HG02798 (cell line): ENCODE data around the gene HMCN2.
"Not testable (repeated sequence)": the region's sequence is repeated elsewhere in the genome, so short reads cannot be mapped to it uniquely, and the experiment has no call there.

Experiments
- ATAC-seq: cut with Tn5 transposase; IDR thresholded peaks from one replicate; pipeline ENCODE4 v1.9.1; 2021; ENCODE audit warnings: mild to moderate bottlenecking; ENCODE audit not compliant: unreplicated experiment, poor library complexity

Gene HMCN2

DNA sequence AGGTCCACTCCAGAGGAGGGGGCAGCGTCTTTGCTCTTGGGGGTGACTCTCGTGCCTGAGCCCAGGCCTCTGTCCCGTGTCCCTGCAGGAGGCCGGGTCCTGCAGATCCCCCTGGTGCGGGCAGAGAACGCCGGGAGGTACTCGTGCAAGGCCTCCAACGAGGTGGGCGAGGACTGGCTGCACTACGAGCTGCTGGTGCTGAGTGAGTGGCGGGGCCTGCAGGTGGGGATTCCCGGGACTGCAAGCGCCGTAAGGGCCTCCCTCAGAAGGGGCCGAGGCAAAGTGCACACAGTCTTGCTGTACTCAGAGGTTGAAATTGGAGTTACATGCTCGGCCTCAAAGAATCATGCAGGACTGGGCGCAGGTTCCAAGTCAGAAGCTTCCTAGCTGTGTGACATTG lies 116.5 kb downstream of the HMCN2 start:
- ATAC-seq: no peak

DNA sequence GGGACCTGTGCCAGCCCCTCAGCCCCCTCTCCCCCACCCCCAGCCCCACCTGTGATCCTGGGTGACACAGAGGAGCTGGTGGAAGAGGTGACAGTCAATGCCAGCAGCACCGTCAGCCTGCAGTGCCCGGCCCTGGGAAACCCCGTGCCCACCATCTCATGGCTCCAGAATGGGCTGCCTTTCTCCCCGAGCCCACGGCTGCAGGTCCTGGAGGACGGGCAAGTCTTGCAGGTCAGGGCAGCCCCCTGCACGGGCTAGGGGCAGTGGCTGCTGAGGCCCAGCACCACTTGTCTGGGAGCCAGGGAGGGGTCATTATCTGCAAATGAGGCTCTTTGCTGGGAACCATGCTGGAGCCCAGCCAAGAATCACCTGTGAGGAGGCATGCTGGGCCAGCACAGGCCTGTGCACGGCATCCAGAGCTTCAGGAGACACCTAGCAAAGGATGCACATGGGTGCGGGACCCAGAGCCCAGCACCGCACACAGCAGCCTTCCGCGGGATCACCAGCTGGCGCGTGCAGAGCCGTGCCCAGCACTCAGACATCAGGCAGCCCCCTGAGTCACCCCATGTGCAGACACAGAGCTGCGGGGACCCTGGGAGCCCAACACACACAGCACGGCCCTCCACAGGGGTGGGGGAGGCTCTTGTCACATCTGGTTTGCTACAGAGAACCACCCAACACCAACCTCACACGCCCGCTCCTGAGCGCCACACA lies 117.2 kb downstream of the HMCN2 start:
- ATAC-seq: no peak

DNA sequence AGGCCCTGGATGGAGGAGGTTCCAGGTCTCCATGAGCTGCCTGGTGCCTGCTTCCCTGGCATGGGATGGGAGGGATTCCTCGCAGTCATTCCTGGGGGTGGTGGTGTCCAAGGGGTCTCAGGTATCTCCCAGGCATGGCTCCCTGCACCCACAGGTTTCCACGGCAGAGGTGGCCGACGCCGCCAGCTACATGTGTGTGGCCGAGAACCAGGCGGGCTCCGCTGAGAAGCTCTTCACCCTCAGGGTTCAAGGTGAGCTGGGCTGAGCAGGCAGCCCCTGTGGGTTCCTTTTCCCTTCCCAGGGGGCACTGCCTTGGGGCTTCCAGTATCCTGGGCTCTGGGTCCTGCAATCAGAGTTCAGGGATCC lies 117.8 kb downstream of the HMCN2 start:
- ATAC-seq: no peak

DNA sequence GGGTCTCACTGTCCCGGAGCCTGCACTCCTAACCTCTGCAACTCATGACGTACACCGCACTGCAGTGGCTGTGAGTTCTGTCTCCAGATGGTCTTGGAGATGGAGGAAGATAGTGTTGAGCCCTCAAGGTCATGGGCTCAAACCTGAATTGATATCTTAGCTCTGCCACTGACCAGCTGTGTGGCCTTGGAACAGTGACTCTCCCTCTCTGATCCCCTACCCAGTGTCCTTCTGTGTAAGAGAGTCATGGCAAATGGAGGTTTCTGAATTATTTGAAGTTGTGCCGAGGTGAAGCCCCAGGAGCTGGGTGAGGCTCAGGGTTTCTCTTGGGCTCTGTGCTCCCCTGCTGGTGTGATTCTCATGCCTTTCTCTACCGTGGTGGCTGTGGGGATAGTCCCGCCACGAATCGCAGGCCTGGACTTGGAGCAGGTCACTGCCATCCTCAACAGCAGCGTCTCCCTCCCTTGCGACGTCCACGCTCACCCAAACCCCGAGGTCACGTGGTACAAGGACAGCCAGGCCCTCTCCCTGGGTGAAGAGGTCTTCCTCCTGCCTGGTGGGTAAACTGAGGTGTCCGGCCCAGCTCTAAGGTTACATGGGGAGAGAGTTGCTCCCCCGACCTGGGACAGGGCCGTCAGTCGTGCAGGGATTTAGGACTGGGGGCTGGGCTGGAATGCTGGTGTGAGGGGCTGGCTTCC lies 118.6 kb downstream of the HMCN2 start:
- no peak for ATAC-seq

DNA sequence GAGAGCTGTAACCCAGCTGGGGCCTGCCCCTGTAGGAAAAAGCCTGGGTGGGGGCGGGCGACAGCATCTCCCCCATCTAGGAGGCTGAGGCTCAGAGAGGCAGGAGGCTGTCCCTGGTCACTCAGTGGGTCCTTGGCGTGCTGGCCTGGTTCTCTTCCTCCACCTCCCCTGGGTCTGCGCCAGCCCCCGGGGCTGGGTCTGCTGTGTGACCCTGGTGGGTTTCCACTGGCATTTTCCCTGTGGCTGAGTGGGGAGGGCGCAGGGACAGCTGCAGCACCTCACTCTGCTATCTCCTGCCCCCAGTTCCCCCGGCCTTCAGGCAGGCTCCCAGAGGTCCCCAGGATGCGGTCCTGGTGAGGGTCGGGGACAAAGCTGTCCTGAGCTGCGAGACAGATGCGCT lies 119.7 kb downstream of the HMCN2 start:
- no peak for ATAC-seq

DNA sequence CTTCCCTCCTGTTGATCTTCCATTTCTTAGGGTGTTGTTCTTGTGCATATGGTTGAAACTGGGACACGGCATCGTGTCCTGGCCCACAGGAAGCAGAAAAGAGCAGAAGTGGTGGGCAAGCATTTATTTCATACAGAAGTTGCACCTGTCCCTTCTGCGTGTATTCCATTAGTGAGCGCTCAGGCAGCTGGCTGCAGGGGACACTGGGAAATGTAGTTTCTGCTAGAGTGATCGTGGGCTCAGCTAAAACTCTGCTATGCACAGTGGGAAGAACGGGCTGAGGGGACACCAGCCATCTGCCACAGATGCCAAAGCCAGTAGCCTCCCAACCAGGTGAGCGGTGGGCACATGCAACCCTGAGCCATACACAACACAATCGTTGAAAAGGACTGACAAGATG lies 121.8 kb downstream of the HMCN2 start:
- ATAC-seq: no peak

DNA sequence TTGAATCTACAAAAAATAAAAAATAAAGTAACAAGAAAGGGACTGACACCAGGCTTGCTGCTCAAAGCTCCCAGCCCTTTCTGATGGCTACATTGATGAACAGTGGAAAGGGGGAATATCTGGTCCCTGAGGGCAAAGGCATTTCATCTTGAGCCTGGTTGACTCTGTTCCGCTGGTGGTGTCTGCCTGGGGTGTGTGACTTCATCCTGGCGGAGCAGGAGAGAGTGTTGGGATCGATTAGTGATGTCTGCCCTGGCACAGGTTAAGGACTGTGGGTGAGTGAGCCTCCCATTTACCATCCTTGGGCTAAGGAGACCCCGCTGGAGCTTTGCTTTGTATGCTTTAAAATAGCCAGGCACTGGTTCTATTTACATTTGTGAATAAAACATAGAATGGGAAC lies 122.3 kb downstream of the HMCN2 start:
- no peak for ATAC-seq

DNA sequence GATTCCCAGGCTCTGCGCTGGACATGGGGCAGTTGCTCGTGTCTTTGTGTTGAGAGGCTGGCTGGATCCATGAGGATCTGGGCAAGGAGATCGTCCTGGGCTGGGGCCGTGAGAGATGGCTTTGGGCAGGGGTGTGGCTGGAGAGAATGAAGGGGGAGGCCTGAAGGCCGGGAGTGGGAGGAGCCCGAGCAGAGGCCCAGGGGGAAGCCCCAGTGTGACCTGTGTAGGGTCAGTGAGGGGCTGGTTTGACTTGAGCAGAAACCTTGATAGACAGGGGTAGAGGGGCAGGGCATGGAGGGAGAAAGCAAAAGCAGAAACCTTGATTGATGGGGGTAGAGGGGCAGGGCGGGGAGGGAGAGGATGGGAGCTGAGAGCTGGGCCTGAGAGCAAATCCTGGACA lies 124.8 kb downstream of the HMCN2 start:
- no peak for ATAC-seq

DNA sequence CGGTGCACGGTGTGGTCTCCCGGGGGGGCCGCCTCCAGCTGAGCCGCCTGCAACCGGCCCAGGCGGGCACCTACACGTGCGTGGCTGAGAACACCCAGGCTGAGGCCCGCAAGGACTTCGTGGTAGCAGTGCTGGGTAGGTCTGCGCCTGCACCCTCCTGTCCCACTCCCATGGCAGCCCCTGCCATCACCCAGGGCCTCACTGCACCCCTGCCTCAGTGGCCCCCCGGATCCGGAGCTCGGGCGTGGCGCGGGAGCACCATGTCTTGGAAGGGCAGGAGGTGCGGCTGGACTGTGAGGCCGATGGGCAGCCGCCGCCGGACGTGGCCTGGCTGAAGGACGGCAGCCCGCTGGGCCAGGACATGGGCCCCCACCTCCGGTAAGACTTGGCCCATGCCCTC lies 125.4 kb downstream of the HMCN2 start:
- no peak for ATAC-seq

DNA sequence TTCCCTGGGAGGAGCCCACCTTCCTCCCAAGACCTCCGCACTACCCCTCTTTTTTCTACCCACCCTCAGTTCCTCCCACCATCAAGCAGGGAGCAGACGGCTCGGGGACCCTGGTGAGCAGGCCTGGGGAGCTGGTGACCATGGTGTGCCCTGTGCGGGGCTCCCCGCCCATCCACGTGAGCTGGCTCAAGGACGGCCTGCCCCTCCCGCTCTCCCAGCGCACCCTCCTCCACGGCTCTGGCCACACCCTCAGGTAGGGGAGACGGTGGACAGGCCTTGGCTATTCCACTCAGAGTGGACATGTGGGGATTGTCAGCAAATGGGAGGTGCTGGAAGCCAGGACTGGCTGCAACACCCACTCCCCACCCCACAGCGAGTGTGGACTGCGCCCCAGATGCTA lies 126.3 kb downstream of the HMCN2 start:
- no peak for ATAC-seq

DNA sequence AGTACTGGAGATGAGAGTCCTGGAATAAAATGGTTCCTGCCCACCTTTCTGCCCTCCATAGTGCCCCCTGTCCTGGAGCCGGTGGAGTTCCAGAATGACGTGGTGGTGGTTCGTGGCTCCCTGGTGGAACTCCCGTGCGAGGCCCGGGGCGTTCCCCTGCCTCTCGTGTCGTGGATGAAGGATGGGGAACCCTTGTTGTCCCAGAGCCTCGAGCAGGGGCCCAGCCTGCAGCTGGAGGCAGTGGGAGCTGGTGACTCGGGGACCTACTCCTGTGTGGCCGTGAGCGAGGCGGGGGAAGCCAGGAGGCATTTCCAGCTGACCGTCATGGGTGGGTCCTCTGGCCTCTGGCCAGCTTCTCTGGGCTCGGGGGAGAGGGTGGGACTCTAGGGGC lies 128.1 kb downstream of the HMCN2 start:
- ATAC-seq: no peak

DNA sequence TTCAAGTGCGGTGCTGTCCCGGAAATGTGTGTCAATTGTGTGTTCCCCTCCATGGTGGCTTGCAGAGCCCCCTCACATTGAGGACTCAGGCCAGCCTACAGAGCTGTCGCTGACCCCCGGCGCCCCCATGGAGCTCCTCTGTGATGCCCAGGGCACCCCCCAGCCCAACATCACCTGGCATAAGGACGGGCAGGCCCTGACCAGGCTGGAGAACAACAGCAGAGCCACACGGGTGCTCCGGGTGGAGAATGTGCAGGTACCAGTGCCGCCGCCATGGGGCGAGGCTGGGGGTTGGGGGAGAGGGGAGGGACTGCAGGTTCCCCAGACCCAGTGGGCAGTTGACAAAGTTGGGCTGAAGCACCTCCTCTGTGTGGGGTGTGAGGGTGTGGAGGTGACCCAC lies 128.8 kb downstream of the HMCN2 start:
- no peak for ATAC-seq

DNA sequence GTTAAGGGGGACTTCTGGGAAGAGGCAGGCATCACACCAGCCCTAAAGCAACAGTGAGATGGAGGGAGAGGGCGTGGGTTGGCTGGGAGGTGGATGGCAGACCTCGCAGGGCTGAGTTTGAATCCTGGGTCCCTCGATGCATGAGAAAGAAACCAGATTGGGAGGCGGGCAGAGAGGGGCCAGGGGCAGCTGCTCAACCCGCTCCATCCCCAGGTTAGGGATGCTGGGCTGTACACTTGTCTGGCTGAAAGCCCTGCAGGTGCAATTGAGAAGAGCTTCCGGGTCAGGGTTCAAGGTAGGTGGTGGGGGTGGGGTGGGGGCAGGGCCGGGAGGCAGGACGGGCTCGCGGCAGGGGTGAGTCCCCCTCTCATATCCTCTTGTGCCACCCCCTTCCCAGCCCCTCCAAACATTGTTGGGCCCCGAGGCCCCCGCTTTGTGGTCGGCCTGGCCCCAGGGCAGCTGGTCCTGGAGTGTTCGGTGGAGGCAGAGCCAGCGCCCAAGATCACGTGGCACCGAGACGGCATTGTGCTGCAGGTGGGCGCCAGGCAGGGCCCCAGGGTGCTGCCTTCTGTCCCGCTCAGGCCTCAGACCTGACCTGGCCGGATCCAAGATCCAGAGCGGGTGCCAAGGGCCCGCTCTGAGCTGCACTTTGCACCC lies 129.4 kb downstream of the HMCN2 start:
- ATAC-seq: no peak

DNA sequence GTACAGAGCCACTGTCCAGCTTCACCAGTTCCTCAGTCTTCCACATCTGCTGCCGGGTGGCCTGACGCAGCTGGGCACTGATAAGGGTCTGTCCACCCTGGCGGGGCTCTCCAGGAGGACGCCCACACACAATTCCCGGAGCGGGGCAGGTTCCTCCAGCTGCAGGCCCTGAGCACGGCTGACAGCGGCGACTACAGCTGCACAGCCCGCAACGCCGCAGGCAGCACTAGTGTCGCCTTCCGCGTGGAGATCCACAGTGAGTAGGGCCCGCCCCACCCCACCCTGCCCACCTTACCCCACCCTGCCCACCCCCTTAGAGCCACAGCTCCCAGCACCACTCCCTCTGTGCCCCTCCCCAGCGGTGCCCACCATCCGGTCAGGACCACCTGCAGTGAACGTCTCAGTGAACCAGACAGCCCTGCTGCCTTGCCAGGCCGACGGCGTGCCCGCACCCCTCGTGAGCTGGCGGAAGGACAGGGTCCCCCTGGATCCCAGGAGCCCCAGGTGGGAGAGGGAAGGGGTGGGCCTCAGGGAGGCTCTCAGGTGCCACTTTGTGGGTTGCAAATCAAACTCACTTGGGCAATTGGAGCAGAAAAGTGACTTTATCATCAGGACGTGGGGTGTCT lies 130.4 kb downstream of the HMCN2 start:
- no peak for ATAC-seq

DNA sequence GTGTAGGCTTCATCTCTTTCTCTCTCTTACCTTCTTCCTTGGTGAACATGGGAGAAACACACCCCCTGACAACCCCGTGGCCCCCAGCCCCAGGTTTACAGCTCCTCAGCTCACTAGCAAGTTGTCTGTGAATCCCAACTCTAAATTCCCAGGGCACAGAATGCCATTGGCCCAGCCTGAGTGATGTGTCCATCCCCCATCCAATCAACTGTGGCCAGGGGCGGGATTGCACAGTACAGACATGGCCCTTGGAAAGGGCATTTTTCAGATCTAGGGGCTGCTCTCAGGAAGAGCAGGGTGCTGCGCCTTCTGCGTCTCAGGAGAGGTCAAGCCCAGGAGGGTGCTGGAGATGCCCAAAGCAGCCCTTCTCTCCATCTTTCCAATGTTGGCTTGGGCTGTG lies 131.0 kb downstream of the HMCN2 start:
- ATAC-seq: no peak

DNA sequence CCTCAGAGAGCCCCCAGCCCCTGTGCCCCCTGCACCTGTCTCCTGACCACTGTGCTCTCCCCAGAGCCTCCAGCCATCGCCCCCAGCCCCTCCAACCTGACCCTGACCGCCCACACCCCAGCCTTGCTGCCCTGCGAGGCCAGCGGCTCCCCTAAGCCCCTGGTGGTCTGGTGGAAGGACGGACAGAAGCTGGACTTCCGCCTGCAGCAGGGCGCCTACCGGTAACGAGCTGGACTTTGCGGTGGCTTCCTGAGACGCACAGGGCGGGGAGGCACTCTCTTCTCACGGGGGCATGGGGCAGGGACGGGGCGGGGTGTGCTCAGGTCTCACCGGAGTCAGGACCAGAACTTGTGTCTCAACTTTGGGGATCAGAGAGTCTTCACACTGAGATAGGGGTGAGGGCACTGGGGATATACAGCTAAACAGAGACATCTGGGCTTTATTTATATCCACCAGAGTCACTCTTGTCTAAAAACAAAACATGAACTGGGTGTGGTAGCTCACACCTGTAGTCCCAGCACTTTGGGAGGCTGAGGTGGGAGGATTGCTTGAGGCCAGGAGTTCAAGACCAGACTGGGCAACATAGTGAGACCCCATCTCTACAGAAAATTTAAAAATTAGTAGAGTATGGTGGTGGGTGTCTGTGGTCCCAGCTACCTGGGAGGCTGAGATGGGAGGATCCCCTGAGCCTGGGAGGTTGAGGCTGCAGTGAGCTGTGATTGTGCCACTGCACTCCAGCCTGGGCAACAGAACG lies 133.1 kb downstream of the HMCN2 start:
- ATAC-seq: no peak

DNA sequence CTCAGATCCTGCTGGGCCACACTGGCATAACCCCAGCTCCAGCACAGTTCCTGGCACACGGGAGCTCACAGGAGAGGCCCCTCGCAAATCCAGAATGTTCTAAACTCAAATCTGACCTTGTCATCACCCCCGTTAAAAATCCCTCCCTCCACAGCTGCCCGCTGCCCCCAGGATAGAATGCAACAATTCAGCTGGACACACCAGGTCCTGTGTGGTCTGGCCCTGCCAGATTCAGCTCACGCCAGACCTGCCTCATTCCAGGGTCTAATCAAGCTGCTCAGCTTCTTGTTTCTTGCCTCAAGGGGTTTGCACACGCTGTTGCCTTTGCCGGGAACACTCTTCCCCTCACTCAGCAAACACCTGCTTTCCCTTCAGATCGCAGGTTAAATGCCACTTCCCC lies 134.2 kb downstream of the HMCN2 start:
- no peak for ATAC-seq

DNA sequence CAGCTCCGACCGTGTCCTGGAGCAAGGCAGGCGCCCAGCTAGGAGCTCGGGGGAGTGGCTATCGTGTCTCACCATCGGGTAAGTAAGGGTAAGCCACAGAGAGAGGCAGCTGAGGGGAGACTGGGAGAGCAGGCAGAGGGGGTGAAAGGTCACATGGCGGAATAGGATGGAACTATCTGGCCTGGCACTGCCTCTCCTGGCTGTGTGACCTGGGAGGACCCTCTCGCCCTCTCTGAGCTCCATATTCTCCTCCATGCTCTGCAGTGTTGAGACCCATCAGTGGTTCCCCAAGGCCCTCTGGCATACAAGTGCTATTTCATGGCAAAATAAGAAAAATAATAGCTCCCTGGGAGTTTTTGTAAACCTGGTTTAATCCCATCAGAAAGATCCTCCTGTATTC lies 135.3 kb downstream of the HMCN2 start:
- ATAC-seq: no peak

DNA sequence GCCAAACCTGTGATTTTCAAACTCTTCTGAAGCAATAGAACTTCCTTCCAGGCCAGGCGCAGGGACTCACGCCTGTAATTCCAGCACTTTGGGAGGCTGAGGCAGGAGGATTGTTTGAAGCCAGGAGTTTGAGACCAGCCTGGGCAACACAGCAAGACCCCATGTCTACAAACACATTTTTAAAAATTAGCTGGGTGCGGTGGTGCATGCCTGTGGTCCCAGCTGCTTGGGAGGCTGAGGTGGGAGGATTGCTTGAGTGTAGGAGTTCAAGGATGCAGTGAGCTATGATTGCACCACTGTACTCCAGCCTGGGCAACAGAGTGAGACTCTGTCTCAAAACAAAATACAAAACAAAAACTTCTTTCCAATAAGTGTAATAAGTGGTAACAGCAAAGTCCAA lies 136.2 kb downstream of the HMCN2 start:
- ATAC-seq: not testable (repeated sequence)

DNA sequence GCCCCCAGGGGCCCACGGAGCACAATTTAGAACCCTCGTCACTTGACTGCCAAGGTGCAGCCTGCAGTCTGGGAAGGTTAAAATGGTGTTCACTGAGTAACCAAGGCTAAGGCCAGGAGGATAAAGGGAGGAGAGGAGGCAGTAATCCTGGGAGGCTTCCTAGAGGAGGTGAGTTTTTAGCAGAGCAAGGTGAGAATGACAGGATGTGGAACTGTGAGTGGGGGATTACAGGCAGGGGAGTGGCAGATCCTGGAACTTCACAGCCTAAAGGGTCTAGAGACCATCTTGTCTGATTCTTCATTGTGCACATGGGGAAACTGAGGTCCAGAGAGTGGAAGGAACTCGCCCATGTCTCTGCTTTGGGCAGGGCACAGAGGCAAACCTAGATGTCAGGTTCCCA lies 136.7 kb downstream of the HMCN2 start:
- no peak for ATAC-seq
